ENCODE results near the gene MANEAL. TPM values are rescaled to one million over a fixed set of nuclear protein-coding genes. Genes with fewer than 3 reads are reported as not detected.

Gene MANEAL
- total and polyA plus RNA-seq, 8 donors: 4.3 to 10.3 (median 6.7) TPM

- intact Hi-C loops (cut with DNase I): no loop called here
- 81 to 83% methylated on average over 3 of the region's 3 CpGs for WGBS, 2 donors
- Histone ChIP-seq H3K4me3 (no peak overlapping the region), H3K27me3 (no peaks in the 10 kb centered on the region), H3K27ac (no peak overlapping the region), H3K4me1 (peaks cover 0 to 10% (median 0%) of the 10 kb centered on the region in 3 donors), H3K36me3 (peaks cover 0 to 20% (median 16%) of the 10 kb centered on the region in 3 donors), H3K9me3 (no peaks in the 10 kb centered on the region)
- DNase-seq: no peak
- no peak for ATAC-seq
- no peak for FAIRE-seq
- TF ChIP-seq CTCF (IDR thresholded peaks at IDR 0.05): no peak
Measured at GRCh38 chr1:37841652-37842051, 48.0 kb downstream of the MANEAL start.

GRCh38 chr1:37844536-37844935 is 50.9 kb downstream of the MANEAL start:
- no peaks in the 10 kb centered on the region for H3K9me3 ChIP-seq
- ATAC-seq: no peak
- DNase-seq: no peak
- no peak overlapping the region for H3K4me3 ChIP-seq
- TF ChIP-seq CTCF (IDR thresholded peaks at IDR 0.05): no peak
- H3K27me3 ChIP-seq: no peaks in the 10 kb centered on the region
- no peaks in the 10 kb centered on the region for H3K36me3 ChIP-seq
- H3K27ac ChIP-seq: no peak overlapping the region
- peaks cover 0 to 14% (median 0%) of the 10 kb centered on the region in 3 donors for H3K4me1 ChIP-seq
- FAIRE-seq: no peak
- intact Hi-C loops (cut with DNase I): no loop called here

- H3K4me3 ChIP-seq: no peak overlapping the region
- no peaks in the 10 kb centered on the region for H3K9me3 ChIP-seq
- FAIRE-seq (no peak), DNase-seq (no peak), ATAC-seq (no peak)
- no peak overlapping the region for H3K27ac ChIP-seq
- no peaks in the 10 kb centered on the region for H3K27me3 ChIP-seq
- TF ChIP-seq CTCF (IDR thresholded peaks at IDR 0.05): no peak
- 77 to 80% methylated on average over 5 of the region's 5 CpGs for WGBS, 2 donors
- H3K4me1 ChIP-seq: peaks cover 0 to 14% (median 0%) of the 10 kb centered on the region in 3 donors
- intact Hi-C loops (cut with DNase I): no loop called here
- H3K36me3 ChIP-seq: no peaks in the 10 kb centered on the region
Measured at GRCh38 chr1:37845049-37845646, 51.5 kb downstream of the MANEAL start.

- TF ChIP-seq CTCF (IDR thresholded peaks at IDR 0.05): no peak
- Histone ChIP-seq H3K4me3 (no peak overlapping the region), H3K27me3 (no peaks in the 10 kb centered on the region), H3K27ac (no peak overlapping the region), H3K9me3 (no peaks in the 10 kb centered on the region), H3K4me1 (peaks cover 0 to 15% (median 0%) of the 10 kb centered on the region in 3 donors), H3K36me3 (no peaks in the 10 kb centered on the region)
- DNase-seq: no peak
- 68 to 74% methylated on average over 3 of the region's 3 CpGs for WGBS, 2 donors
- intact Hi-C loops (cut with DNase I): no loop called here
- ATAC-seq: no peak
- FAIRE-seq: no peak
Measured at GRCh38 chr1:37845786-37846185, 52.1 kb downstream of the MANEAL start.

- no peaks in the 10 kb centered on the region for H3K27me3 ChIP-seq
- no peaks in the 10 kb centered on the region for H3K9me3 ChIP-seq
- H3K27ac ChIP-seq: peak overlapping the region in 1 of 4 donors; percentile 14
- no peak for DNase-seq
- no peak for TF ChIP-seq CTCF (IDR thresholded peaks at IDR 0.05)
- WGBS, 2 donors: 88 to 89% methylated on average over 4 of the region's 4 CpGs
- ATAC-seq: peak in 1 of 4 donors; percentile 40
- no peak for FAIRE-seq
- H3K4me1 ChIP-seq: peaks cover 0 to 22% (median 0%) of the 10 kb centered on the region in 3 donors
- intact Hi-C loops (cut with DNase I): no loop called here
- no peaks in the 10 kb centered on the region for H3K36me3 ChIP-seq
- no peak overlapping the region for H3K4me3 ChIP-seq
Measured at GRCh38 chr1:37846647-37847339, 53.1 kb downstream of the MANEAL start.

All from pancreas (tissue), 10 donors.